IMR-90 (cell line): ENCODE data around the gene P4HA2. TPM values are rescaled to one million over a fixed set of nuclear protein-coding genes. Genes with fewer than 3 reads are reported as not detected.

Experiments used
- ATAC-seq: fragments of 200-7000 bp; cut with Tn5 transposase; 2 replicates; pipeline ENCODE4 v1.9.1; 2020; ENCODE audit warnings: low read depth, mild to moderate bottlenecking, moderate library complexity
- BruUV-seq: library from RNA; stranded (reverse); fragments of 400-500 nt; replicated peaks from 2 replicates; lab custom pipeline; 2021; lab: Mats Ljungman, UMichigan
- CTCF ChIA-PET: fragments of 300-600 bp; formaldehyde crosslinking; extraction: SDS; loops from one replicate; lab custom pipeline; 2021; ENCODE audit warnings: antibody characterized with exemption; lab: Yijun Ruan, JAX
- POLR2A ChIA-PET: fragments of 300-600 bp; sonication (Branson Sonifier 250); formaldehyde crosslinking; loops from one replicate; lab custom pipeline; 2022; ENCODE audit warnings: antibody characterized with exemption; ENCODE audit not compliant: unreplicated experiment; lab: Charles Lee
- DNase-seq: peaks from one replicate; pipeline ENCODE4 v3.0.0; 2013
- H2AFZ ChIP-seq: replicated peaks from 2 replicates; pipeline ENCODE3; 2013; ENCODE audit warnings: low read length, mild to moderate bottlenecking; ENCODE audit not compliant: poor library complexity
- H2AK5ac ChIP-seq: 2 replicates; pipeline ENCODE4 v1.6.1; 2013; ENCODE audit warnings: low read depth, low read length, inconsistent platforms
- H2AK9ac ChIP-seq: replicated peaks from 2 replicates; pipeline ENCODE3; 2013; ENCODE audit warnings: mild to moderate bottlenecking, low read depth, low read length, moderate library complexity; ENCODE audit not compliant: poor library complexity
- H2BK120ac ChIP-seq: 2 replicates; pipeline ENCODE4 v1.6.1; 2013; ENCODE audit warnings: low read depth, low read length, inconsistent platforms
- H2BK15ac ChIP-seq: 3 replicates; pipeline ENCODE4 v1.6.1; 2013; ENCODE audit warnings: low read depth, low read length, inconsistent platforms
- H2BK20ac ChIP-seq: 2 replicates; pipeline ENCODE4 v1.6.1; 2013; ENCODE audit warnings: low read depth, mild to moderate bottlenecking, inconsistent platforms, low read length, moderate library complexity
- H2BK5ac ChIP-seq: 2 replicates; pipeline ENCODE4 v1.6.1; 2013; ENCODE audit warnings: mild to moderate bottlenecking, low read depth, low read length, inconsistent platforms; ENCODE audit not compliant: poor library complexity, severe bottlenecking
- H3K14ac ChIP-seq: replicated peaks from 2 replicates; pipeline ENCODE4 v1.6.1; 2013; ENCODE audit warnings: low read depth, low read length, inconsistent platforms
- H3K18ac ChIP-seq: 2 replicates; pipeline ENCODE4 v1.6.1; 2013; ENCODE audit warnings: low read depth, low read length, control low read depth
- H3K23ac ChIP-seq: 2 replicates; pipeline ENCODE4 v1.6.1; 2013; ENCODE audit warnings: low read depth, low read length, inconsistent platforms
- H3K27ac ChIP-seq: 2 replicates; pipeline ENCODE4 v1.5.1; 2013; ENCODE audit warnings: mild to moderate bottlenecking, control low read depth, low read length; ENCODE audit not compliant: insufficient read depth
- H3K27me3 ChIP-seq: 2 replicates; pipeline ENCODE4 v1.6.1; 2013; ENCODE audit warnings: low read length; ENCODE audit not compliant: control insufficient read depth, insufficient read depth
- H3K36me3 ChIP-seq: 2 replicates; pipeline ENCODE4 v1.6.1; 2013; ENCODE audit warnings: low read length, mixed read lengths; ENCODE audit not compliant: control insufficient read depth, insufficient read depth
- H3K4ac ChIP-seq: 2 replicates; pipeline ENCODE4 v1.6.1; 2013; ENCODE audit warnings: low read depth, low read length, inconsistent platforms
- H3K4me1 ChIP-seq: 2 replicates; pipeline ENCODE4 v1.6.1; 2013; ENCODE audit warnings: low read length, mixed read lengths; ENCODE audit not compliant: control insufficient read depth, insufficient read depth
- H3K4me2 ChIP-seq: 2 replicates; pipeline ENCODE4 v1.6.1; 2013; ENCODE audit warnings: low read depth, mild to moderate bottlenecking, control low read depth, low read length, moderate library complexity
- H3K4me3 ChIP-seq: 2 replicates; pipeline ENCODE4 v1.5.1; 2013; ENCODE audit warnings: low read depth, mild to moderate bottlenecking, control low read depth, low read length, moderate library complexity; ENCODE audit not compliant: insufficient read depth
- H3K56ac ChIP-seq: 2 replicates; pipeline ENCODE4 v1.6.1; 2013; ENCODE audit warnings: low read length, inconsistent platforms; ENCODE audit not compliant: insufficient read depth; ENCODE audit errors: extremely low read depth
- H3K79me1 ChIP-seq, 2 experiments: 2 replicates each; pipeline ENCODE4 v1.6.1; 2013; ENCODE audit warnings: low read length in 2 of 2, inconsistent platforms in 1 of 2, low read depth in 1 of 2
- H3K9ac ChIP-seq: 2 replicates; pipeline ENCODE4 v1.6.1; 2013; ENCODE audit warnings: low read depth, low read length, control low read depth
- H3K9me1 ChIP-seq: 2 replicates; pipeline ENCODE4 v1.6.1; 2013; ENCODE audit warnings: low read length, inconsistent platforms; ENCODE audit not compliant: insufficient read depth
- H3K9me3 ChIP-seq: 2 replicates; pipeline ENCODE4 v1.6.1; 2013; ENCODE audit warnings: low read length; ENCODE audit not compliant: control insufficient read depth, insufficient read depth
- H4K20me1 ChIP-seq: 2 replicates; pipeline ENCODE4 v1.6.1; 2013; ENCODE audit warnings: low read length, inconsistent platforms; ENCODE audit not compliant: insufficient read depth
- H4K5ac ChIP-seq: 2 replicates; pipeline ENCODE4 v1.6.1; 2013; ENCODE audit warnings: mild to moderate bottlenecking, low read depth, low read length, control low read depth
- H4K8ac ChIP-seq, 2 experiments: 2 replicates each; pipeline ENCODE4 v1.6.1; 2013; ENCODE audit warnings: low read depth in 2 of 2, low read length in 2 of 2, control low read depth in 1 of 2, inconsistent platforms in 1 of 2
- H4K91ac ChIP-seq: 2 replicates; pipeline ENCODE4 v1.6.1; 2013; ENCODE audit warnings: low read depth, low read length, inconsistent platforms; ENCODE audit not compliant: insufficient read depth
- BHLHE40 ChIP-seq: fragments of 150-350 bp; IDR thresholded peaks from 2 replicates; pipeline ENCODE4 v1.6.1; 2016; ENCODE audit warnings: mild to moderate bottlenecking, low read depth, low read length
- CTCF ChIP-seq: conservative IDR thresholded peaks from 2 replicates; pipeline ENCODE4 v1.5.1; 2012; ENCODE audit warnings: mild to moderate bottlenecking, low read depth, low read length, improper control_type of control experiment
- FOS ChIP-seq: fragments of 150-350 bp; IDR thresholded peaks from 2 replicates; pipeline ENCODE4 v1.6.1; 2016; ENCODE audit warnings: low read depth, low read length
- MAFK ChIP-seq: IDR thresholded peaks from 2 replicates; pipeline ENCODE4 v1.6.1; 2012; ENCODE audit warnings: low read depth, low read length, improper control_type of control experiment
- RAD21 ChIP-seq: IDR thresholded peaks from 2 replicates; pipeline ENCODE4 v1.6.1; 2012; ENCODE audit warnings: low read length, improper control_type of control experiment
- whole genome bisulfite sequencing, 2 experiments: methylation state at CpG; one replicate each; pipeline versions ENCODE4 v1.1.5 to v1.1.7; 2013; ENCODE audit warnings: missing lambda C conversion rate in 2 of 2; ENCODE audit not compliant: insufficient read length in 1 of 2; ENCODE audit errors: extremely low coverage in 2 of 2; 5-methylcytosine and 5-hydroxymethylcytosine counted together
- dilution Hi-C: fragments of 300-500 bp; cut with HindIII; formaldehyde crosslinking; loops from one replicate; pipeline ENCODE4 v1.14.3; 2018; ENCODE audit warnings: low sequenced_read_pairs; ENCODE audit not compliant: unreplicated experiment
- in situ Hi-C: fragments of 300-500 bp; cut with MboI; formaldehyde crosslinking; loops from 3 replicates; pipeline ENCODE4 v1.14.3; 2019; ENCODE audit warnings: low sequenced_read_pairs, inconsistent platforms, mixed read lengths
- intact Hi-C: fragments of 100-400 bp; cut with micrococcal nuclease; formaldehyde crosslinking; loops from 2 replicates; pipeline ENCODE4 v1.10.0; 2022
- polyA plus RNA-seq, 3 experiments: library from polyadenylated mRNA; depleted of rRNA; stranded (reverse); fragments of >200 nt; gene quantifications; 2 replicates each; pipeline ENCODE4 v1.2.3, GENCODE V29; 2012; ENCODE audit warnings: low replicate concordance in 1 of 3
- total RNA-seq: library from RNA; depleted of rRNA; stranded (reverse); fragments of >200 nt; gene quantifications from 2 replicates; pipeline ENCODE4 v1.2.3, GENCODE V29; 2012

Gene P4HA2
- total and polyA plus RNA-seq, 2 of the 4 experiments (the other 2 are of a cell fraction), result 186 to 225 TPM

DNA sequence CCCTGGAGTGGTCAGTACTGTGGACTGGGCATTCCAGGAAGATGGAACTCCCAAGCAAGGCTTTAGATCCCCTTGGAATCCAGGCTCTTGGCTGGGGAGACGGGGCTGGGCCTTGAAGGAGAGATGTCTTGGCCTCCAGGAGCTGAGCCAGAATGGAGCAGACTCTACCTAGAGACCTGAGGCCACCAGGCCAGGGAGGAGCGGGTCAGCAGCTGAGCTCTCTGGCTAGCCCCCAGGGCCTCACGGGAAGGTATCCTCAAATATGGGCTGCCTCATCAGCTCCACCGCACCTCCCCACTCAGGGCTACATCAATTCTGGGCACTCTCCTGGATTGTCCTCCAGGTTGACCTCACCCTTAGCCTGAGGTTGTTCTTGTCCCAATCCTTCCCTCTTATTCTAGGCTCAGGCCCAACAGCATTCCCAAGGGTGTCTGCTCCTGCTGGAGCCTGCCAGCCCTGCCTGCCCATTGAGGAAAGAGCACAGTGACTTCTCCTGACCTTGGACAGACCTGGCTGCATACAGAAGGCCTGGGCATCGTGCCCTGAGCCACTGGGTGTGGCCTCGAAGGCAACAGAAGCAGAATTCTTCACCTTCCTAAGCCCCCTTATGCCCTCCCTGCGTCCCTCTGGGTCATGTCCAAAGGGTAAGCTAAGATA is 26.8 kb upstream of the P4HA2 start:
- intact Hi-C loops, result no loop called here
- Histone ChIP-seq H2AK5ac (no peak overlapping the region), H2AK9ac (no peak overlapping the region), H4K20me1 (peaks cover 12% of the 10 kb centered on the region), H2BK15ac (no peak overlapping the region), H2BK20ac (no peak overlapping the region), H3K4me3 (no peak overlapping the region), H3K4ac (no peak overlapping the region), H3K27ac (no peak overlapping the region), H3K9ac (no peak overlapping the region), H2BK120ac (no peak overlapping the region), H4K8ac (no peak overlapping the region), H3K4me1 (peaks cover 9% of the 10 kb centered on the region), H2AFZ (no peak overlapping the region), H3K4me2 (no peak overlapping the region), H2BK5ac (no peak overlapping the region), H3K18ac (no peak overlapping the region), H3K27me3 (no peaks in the 10 kb centered on the region), H3K56ac (no peak overlapping the region), H3K9me3 (no peaks in the 10 kb centered on the region), H4K5ac (no peak overlapping the region), H3K14ac (no peak overlapping the region), H3K9me1 (0 out of 2 replicates have a peak, but pooled peaks cover 7% of the 10 kb centered on the region), H3K79me1 (peaks cover 4 to 22% of the 10 kb centered on the region in 2 experiments; a peak in 3 of 4 replicates), H3K23ac (no peak overlapping the region), H3K36me3 (no peaks in the 10 kb centered on the region), H4K91ac (no peak overlapping the region)
- dilution Hi-C loops, result no loop called here
- WGBS, 2 experiments, result 100% methylated on average over 1 of the region's 7 CpGs; no CpG with 5 or more reads in 1 of the 2 experiments
- ATAC-seq, result no peak
- no peak for DNase-seq
- in situ Hi-C loops, result no loop called here
- BruUV-seq, result no TSS peak
- ChIA-PET POLR2A (no interaction called here), CTCF (interaction anchor here (0.9 kb wide), 1 partner anchor 74 kb away, joined by 3 read pairs; no protein-coding TSS in a partner anchor)
- TF ChIP-seq CTCF, result no peak
- TF ChIP-seq BHLHE40, result no peak
- TF ChIP-seq FOS, result no peak
- TF ChIP-seq RAD21, result no peak
- TF ChIP-seq MAFK, result no peak
